ENCODE results near the gene GALNS. TPM values are rescaled to one million over a fixed set of nuclear protein-coding genes. Genes with fewer than 3 reads are reported as not detected.

The GALNS gene
- polyA plus RNA-seq, 1 donor from 2014 or later = 19.4 TPM

DNA sequence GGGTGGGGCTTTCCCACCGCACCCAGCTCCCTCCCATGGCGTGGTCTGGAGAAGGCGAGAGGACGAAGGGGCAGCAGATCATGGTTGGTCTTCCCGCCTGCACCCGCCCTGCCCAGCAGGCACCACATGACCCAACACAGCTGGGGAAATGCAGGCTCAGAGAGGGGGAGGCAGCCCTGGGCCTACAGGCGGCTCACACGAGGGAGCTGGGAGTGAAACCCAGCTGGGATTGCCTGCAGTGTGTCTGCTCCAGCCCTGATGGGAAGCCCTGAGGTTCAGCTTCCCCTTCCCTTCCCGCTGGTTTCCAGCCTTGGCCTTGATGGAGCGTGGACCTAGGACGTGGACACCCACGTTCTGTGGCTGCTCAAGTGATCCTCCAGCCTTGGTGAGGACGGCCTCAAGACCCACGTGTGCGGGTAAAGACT, 29.7 kb upstream of the GALNS start:
- Histone ChIP-seq H3K36me3 (ENCODE audit: insufficient read depth, low read length) (no peaks in the 10 kb centered on the region), H3K4me3 (ENCODE audit: low read length) (no peak overlapping the region), H3K27me3 (ENCODE audit: insufficient read depth, low read depth, low read length) (no peaks in the 10 kb centered on the region), H3K9ac (ENCODE audit: low read length) (no peak overlapping the region), H3K9me2 (ENCODE audit: insufficient read depth, low read length) (no peaks in the 10 kb centered on the region), H2AFZ (ENCODE audit: low read depth, low read length) (no peak overlapping the region), H3K9me3 (ENCODE audit: low read length) (no peaks in the 10 kb centered on the region), H4K20me1 (ENCODE audit: insufficient read depth) (no peaks in the 10 kb centered on the region), H3K4me2 (ENCODE audit: low read length) (no peak overlapping the region), H3F3A (ENCODE audit: insufficient read depth, low read length, poor library complexity, severe bottlenecking) (no peaks in the 10 kb centered on the region), H3K79me2 (replicated peaks; ENCODE audit: insufficient read depth, low read length) (no peaks in the 10 kb centered on the region), H3K27ac (ENCODE audit: low read length) (no peak overlapping the region)
- no peak for TF ChIP-seq TAF1 (IDR thresholded peaks at IDR 0.05; ENCODE audit: low read depth)
- no peak for TF ChIP-seq SMC3 (conservative IDR thresholded peaks at IDR 0.05; ENCODE audit: poor library complexity)
- no peak for TF ChIP-seq MXI1 (conservative IDR thresholded peaks at IDR 0.05; ENCODE audit: poor library complexity, severe bottlenecking)
- no peak for TF ChIP-seq RAD21 (conservative IDR thresholded peaks at IDR 0.05)
- no peak for TF ChIP-seq EP300 (conservative IDR thresholded peaks at IDR 0.05; ENCODE audit: poor library complexity, severe bottlenecking)
- TF ChIP-seq, protein P1, sequence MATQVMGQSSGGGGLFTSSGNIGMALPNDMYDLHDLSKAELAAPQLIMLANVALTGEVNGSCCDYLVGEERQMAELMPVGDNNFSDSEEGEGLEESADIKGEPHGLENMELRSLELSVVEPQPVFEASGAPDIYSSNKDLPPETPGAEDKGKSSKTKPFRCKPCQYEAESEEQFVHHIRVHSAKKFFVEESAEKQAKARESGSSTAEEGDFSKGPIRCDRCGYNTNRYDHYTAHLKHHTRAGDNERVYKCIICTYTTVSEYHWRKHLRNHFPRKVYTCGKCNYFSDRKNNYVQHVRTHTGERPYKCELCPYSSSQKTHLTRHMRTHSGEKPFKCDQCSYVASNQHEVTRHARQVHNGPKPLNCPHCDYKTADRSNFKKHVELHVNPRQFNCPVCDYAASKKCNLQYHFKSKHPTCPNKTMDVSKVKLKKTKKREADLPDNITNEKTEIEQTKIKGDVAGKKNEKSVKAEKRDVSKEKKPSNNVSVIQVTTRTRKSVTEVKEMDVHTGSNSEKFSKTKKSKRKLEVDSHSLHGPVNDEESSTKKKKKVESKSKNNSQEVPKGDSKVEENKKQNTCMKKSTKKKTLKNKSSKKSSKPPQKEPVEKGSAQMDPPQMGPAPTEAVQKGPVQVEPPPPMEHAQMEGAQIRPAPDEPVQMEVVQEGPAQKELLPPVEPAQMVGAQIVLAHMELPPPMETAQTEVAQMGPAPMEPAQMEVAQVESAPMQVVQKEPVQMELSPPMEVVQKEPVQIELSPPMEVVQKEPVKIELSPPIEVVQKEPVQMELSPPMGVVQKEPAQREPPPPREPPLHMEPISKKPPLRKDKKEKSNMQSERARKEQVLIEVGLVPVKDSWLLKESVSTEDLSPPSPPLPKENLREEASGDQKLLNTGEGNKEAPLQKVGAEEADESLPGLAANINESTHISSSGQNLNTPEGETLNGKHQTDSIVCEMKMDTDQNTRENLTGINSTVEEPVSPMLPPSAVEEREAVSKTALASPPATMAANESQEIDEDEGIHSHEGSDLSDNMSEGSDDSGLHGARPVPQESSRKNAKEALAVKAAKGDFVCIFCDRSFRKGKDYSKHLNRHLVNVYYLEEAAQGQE (IDR thresholded peaks at IDR 0.05; ENCODE audit: borderline replicate concordance) = no peak
- TF ChIP-seq, protein P2, sequence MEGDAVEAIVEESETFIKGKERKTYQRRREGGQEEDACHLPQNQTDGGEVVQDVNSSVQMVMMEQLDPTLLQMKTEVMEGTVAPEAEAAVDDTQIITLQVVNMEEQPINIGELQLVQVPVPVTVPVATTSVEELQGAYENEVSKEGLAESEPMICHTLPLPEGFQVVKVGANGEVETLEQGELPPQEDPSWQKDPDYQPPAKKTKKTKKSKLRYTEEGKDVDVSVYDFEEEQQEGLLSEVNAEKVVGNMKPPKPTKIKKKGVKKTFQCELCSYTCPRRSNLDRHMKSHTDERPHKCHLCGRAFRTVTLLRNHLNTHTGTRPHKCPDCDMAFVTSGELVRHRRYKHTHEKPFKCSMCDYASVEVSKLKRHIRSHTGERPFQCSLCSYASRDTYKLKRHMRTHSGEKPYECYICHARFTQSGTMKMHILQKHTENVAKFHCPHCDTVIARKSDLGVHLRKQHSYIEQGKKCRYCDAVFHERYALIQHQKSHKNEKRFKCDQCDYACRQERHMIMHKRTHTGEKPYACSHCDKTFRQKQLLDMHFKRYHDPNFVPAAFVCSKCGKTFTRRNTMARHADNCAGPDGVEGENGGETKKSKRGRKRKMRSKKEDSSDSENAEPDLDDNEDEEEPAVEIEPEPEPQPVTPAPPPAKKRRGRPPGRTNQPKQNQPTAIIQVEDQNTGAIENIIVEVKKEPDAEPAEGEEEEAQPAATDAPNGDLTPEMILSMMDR (IDR thresholded peaks at IDR 0.05; ENCODE audit: poor library complexity, severe bottlenecking) = no peak
- no peak for TF ChIP-seq EZH2 (IDR thresholded peaks at IDR 0.05; ENCODE audit: borderline replicate concordance, insufficient read depth, low read length, poor library complexity, severe bottlenecking)
- no peak for TF ChIP-seq POLR2AphosphoS5 (IDR thresholded peaks at IDR 0.05)

DNA sequence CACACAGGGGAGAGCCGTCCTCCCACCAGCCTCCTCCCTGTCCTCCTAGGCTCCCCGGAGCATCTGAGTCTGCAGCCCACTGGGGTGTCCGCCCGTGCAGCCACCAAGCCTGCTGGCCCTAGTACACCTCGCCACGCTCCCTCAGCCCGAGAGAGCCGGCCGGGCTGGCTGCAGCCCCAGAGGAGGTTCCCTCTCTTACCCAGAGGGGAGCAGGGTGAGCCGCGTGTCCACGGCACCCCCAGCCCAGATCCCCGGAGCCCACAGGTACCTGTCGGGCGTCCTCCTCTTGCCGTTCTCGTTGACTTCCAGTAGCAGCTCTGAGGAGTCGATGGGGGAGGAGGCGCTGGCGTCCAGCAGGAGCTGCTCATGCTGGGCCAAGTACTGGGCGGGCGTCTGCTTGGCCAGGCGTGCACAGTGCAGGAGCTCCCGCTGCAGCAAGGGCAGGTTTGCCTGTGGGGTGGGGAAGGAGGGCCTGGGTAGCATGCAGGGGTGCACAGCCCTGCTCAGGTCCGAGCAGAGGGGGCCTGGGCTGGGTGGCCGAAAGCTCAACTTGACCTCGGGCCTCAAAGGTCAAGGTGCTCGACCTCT, 29.0 kb upstream of the GALNS start:
- no peaks in the 10 kb centered on the region for H3K9me2 ChIP-seq (ENCODE audit: insufficient read depth, low read length)
- H3K9me3 ChIP-seq (ENCODE audit: low read length) = no peaks in the 10 kb centered on the region
- no peaks in the 10 kb centered on the region for H3F3A ChIP-seq (ENCODE audit: insufficient read depth, low read length, poor library complexity, severe bottlenecking)
- no peak overlapping the region for H2AFZ ChIP-seq (ENCODE audit: low read depth, low read length)
- H3K4me3 ChIP-seq (ENCODE audit: low read length) = no peak overlapping the region
- H3K27ac ChIP-seq (ENCODE audit: low read length) = no peak overlapping the region
- H3K36me3 ChIP-seq (ENCODE audit: insufficient read depth, low read length) = no peaks in the 10 kb centered on the region
- no peaks in the 10 kb centered on the region for H4K20me1 ChIP-seq (ENCODE audit: insufficient read depth)
- H3K27me3 ChIP-seq (ENCODE audit: insufficient read depth, low read depth, low read length) = no peaks in the 10 kb centered on the region
- TF ChIP-seq EP300 (conservative IDR thresholded peaks at IDR 0.05; ENCODE audit: poor library complexity, severe bottlenecking) (no peak), MXI1 (conservative IDR thresholded peaks at IDR 0.05; ENCODE audit: poor library complexity, severe bottlenecking) (no peak), RAD21 (conservative IDR thresholded peaks at IDR 0.05) (no peak), EZH2 (IDR thresholded peaks at IDR 0.05; ENCODE audit: borderline replicate concordance, insufficient read depth, low read length, poor library complexity, severe bottlenecking) (no peak), POLR2AphosphoS5 (IDR thresholded peaks at IDR 0.05) (no peak), SMC3 (conservative IDR thresholded peaks at IDR 0.05; ENCODE audit: poor library complexity) (no peak), TAF1 (IDR thresholded peaks at IDR 0.05; ENCODE audit: low read depth) (no peak)
- TF ChIP-seq, protein P2 (IDR thresholded peaks at IDR 0.05; ENCODE audit: poor library complexity, severe bottlenecking) = no peak
- TF ChIP-seq, protein P1 (IDR thresholded peaks at IDR 0.05; ENCODE audit: borderline replicate concordance) = no peak
- no peak overlapping the region for H3K9ac ChIP-seq (ENCODE audit: low read length)
- H3K79me2 ChIP-seq (replicated peaks; ENCODE audit: insufficient read depth, low read length) = no peaks in the 10 kb centered on the region
- H3K4me2 ChIP-seq (ENCODE audit: low read length) = no peak overlapping the region
